T-helper 1 cell treated with Interleukin-12 subunit alpha and Interleukin-12 subunit beta and Interleukin-4 antibody, amounts not matched to agents 30 μg/mL and 1 μg/mL, for 36 hours (primary cell): Measurements from ENCODE around the gene IGSF3.
"Not testable (repeated sequence)": the region's sequence is repeated elsewhere in the genome, so short reads cannot be mapped to it uniquely, and the experiment has no call there.

Source experiments
- H3K27ac Mint-ChIP-seq: one replicate; pipeline ENCODE4 v1.8.0; 2021; ENCODE audit warnings: mild to moderate bottlenecking, mixed read lengths
- H3K27me3 Mint-ChIP-seq: one replicate; pipeline ENCODE4 v1.8.0; 2021; ENCODE audit warnings: low read depth, mixed read lengths
- H3K36me3 Mint-ChIP-seq: one replicate; pipeline ENCODE4 v1.8.0; 2021; ENCODE audit warnings: low read depth, mixed read lengths
- H3K4me1 Mint-ChIP-seq: one replicate; pipeline ENCODE4 v1.8.0; 2021; ENCODE audit warnings: low read depth, mixed read lengths
- H3K4me3 Mint-ChIP-seq: one replicate; pipeline ENCODE4 v1.8.0; 2021; ENCODE audit warnings: mild to moderate bottlenecking, moderate library complexity, mixed read lengths
- H3K9me3 Mint-ChIP-seq: one replicate; pipeline ENCODE4 v1.8.0; 2021; ENCODE audit warnings: mixed read lengths

The IGSF3 gene

DNA sequence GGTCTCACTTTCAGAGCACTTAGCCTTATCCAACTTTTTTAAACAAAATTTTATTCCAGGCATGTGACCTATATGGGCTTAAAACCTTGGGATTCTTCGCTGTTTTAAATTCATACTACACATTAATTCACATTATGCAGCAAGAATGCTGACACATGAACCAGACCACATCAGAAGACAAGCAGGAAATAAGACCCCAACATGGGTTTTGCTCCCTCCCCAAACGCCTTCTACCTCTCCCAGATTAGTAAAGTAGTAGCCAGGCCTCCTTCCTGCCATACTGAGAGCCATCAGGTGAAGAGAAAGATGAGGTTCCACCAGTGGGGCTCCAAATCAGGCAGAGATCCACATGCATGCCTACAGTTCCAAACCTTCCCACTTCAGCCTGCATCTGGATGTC is 3.7 kb downstream of the IGSF3 start:
- Mint-ChIP-seq H3K27me3 (peaks cover 53% of the 10 kb centered on the region), H3K4me3 (no peak overlapping the region), H3K36me3 (no peaks in the 10 kb centered on the region), H3K27ac (no peak overlapping the region), H3K9me3 (no peaks in the 10 kb centered on the region), H3K4me1 (peaks cover 7% of the 10 kb centered on the region)

DNA sequence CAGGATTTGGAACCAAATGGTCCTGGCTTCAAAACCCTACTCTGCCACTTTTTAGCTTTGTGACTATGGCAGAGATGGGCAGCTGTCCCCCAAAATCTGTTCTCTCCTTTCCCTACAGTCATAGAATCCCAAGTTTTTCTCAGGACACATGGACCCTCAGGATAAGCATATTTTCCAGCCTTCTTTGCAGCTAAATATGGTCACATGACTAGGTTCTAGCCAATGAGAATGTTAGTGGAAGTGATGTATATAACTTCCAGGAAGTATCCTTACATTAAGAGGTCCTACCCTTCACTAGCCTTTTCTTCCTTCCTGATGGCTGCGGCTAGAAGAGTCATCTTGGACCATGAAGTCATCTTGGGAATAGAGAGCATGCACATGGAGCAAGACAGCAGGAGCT is 5.9 kb downstream of the IGSF3 start:
- no peak overlapping the region for H3K4me3 Mint-ChIP-seq
- peaks cover 5% of the 10 kb centered on the region for H3K4me1 Mint-ChIP-seq
- H3K36me3 Mint-ChIP-seq, result no peaks in the 10 kb centered on the region
- H3K27ac Mint-ChIP-seq, result no peak overlapping the region
- H3K27me3 Mint-ChIP-seq, result peaks cover 39% of the 10 kb centered on the region
- H3K9me3 Mint-ChIP-seq, result no peaks in the 10 kb centered on the region

DNA sequence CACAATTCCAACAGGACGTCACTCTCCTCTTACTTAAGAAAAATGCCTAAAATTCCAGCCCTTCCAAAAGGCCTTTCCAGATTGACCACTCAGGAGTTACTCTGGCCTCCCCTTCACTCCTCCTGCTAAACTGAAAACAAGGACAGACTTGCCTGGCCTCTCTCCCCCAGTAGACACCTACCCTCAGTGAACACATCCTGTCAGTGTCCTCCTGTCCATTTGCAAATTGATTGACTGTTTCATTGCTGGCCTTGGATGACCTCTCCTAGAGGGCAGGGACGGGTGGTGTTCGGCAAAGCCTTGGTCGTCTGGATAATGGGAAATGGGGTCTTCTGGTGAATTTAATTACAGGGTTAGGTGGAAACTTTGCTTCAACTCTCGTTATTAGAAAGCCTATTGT is 8.9 kb downstream of the IGSF3 start:
- H3K9me3 Mint-ChIP-seq, H3K36me3 Mint-ChIP-seq, H3K4me1 Mint-ChIP-seq, H3K4me3 Mint-ChIP-seq, H3K27ac Mint-ChIP-seq: not testable (repeated sequence)
- peaks cover 21% of the 10 kb centered on the region for H3K27me3 Mint-ChIP-seq

DNA sequence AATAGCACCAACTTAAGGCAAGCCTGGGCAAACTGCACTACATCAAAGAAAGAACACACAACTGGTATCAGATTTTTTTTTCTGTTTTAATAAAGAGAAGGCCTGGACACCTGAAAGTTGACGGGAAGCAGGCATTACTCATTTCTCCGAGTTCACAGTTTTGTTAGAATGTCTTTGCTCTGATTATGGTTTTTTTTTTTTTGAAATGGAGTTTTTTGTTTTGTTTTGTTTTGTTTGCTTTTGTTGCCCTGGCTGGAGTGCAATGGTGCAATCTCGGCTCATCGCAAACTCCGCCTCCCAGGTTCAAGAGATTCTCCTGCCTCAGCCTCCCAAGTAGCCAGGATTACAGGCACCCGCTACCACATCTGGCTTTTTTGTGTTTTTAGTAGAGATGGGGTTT is 9.7 kb downstream of the IGSF3 start:
- not testable (repeated sequence) for H3K4me3 Mint-ChIP-seq, H3K27ac Mint-ChIP-seq, H3K9me3 Mint-ChIP-seq, H3K4me1 Mint-ChIP-seq, H3K36me3 Mint-ChIP-seq
- H3K27me3 Mint-ChIP-seq, result peaks cover 24% of the 10 kb centered on the region

DNA sequence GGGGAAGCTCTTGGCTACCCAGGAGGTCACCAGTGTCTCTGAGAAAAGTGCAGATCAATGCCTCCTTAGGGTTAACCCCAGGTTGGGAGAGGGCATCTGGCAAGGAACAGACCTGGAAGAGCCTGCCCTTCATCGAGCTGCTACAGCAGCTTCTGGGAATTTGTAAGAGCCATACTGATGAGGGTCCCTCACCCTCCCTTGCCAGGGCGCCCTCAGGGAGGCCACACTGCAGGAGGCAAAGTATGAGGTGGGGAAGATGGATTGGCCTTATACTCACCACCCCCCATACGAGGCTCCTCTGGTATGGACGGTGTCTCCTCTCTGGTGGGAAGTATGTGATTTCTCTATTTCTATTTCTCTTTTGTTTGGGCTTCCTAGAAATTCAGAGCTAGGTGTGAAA is 13.2 kb downstream of the IGSF3 start:
- Mint-ChIP-seq H3K27ac (no peak overlapping the region), H3K36me3 (no peaks in the 10 kb centered on the region)

DNA sequence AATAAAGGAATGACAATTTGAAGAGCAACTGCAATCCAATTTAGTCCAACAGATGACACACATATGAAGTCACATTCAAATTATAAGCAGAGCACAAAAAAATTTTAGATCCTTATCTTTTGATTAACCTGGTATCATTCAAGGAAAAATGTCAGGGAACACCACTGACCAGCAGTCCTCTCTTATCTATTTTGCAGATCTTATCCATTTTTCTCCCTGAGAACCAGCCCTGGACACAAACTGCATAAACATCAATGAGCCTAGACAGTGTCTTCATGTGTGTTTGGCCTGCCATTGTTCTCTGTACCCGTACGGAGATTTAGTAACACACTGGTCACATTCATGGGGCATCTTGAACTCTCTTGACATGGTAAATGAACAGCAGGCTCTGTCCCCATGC is 14.9 kb downstream of the IGSF3 start:
- H3K36me3 Mint-ChIP-seq, H3K9me3 Mint-ChIP-seq, H3K4me1 Mint-ChIP-seq, H3K27ac Mint-ChIP-seq, H3K4me3 Mint-ChIP-seq: not testable (repeated sequence)
- H3K27me3 Mint-ChIP-seq, result peaks cover 37% of the 10 kb centered on the region

More for the DNA sequence above, 13.2 kb downstream of the IGSF3 start:
- H3K9me3 Mint-ChIP-seq, result no peaks in the 10 kb centered on the region
- peaks cover 35% of the 10 kb centered on the region for H3K27me3 Mint-ChIP-seq
- no peaks in the 10 kb centered on the region for H3K4me1 Mint-ChIP-seq
- no peak overlapping the region for H3K4me3 Mint-ChIP-seq

DNA sequence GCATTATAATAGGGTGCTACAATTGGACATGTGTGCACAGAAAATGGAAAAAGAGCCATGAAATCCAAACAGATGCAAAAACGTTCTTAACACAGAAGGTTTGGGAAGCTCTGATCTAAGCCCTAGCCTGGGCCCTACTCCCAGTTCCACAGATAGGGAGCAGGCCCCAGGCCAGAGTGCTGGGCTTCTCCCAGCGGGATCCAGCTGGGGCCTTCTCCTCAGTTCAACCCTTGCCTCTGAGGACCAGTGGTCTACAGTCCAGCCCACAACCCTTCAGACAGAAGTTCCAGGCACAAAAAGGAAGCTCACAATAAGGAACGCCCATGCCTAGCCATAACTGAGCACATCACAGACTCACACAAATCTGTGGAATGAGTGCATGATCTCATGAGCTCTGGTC is 16.8 kb downstream of the IGSF3 start:
- not testable (repeated sequence) for H3K27ac Mint-ChIP-seq, H3K4me1 Mint-ChIP-seq, H3K9me3 Mint-ChIP-seq, H3K36me3 Mint-ChIP-seq, H3K4me3 Mint-ChIP-seq
- H3K27me3 Mint-ChIP-seq, result peaks cover 37% of the 10 kb centered on the region

DNA sequence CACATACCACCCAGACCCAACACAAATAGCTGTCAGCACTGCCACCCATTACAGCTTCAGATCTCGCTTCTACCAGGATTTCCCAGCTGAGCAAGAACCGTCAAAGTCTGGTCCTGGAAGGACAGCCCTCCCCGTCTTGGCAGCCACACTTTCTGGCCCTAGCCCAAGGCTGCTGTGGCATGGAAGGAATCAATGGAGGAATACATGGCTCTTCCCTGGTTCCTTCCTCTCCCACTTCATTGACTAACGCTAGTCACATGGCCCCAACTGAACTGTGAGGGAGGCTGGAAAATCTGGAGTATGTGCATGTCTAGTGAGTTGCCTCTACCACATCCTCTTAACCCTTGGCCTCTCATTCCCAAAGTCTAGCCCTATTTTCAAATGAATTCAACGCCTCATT is 18.5 kb downstream of the IGSF3 start:
- H3K27ac Mint-ChIP-seq, H3K9me3 Mint-ChIP-seq, H3K4me3 Mint-ChIP-seq, H3K36me3 Mint-ChIP-seq, H3K4me1 Mint-ChIP-seq: not testable (repeated sequence)
- H3K27me3 Mint-ChIP-seq, result peaks cover 32% of the 10 kb centered on the region

DNA sequence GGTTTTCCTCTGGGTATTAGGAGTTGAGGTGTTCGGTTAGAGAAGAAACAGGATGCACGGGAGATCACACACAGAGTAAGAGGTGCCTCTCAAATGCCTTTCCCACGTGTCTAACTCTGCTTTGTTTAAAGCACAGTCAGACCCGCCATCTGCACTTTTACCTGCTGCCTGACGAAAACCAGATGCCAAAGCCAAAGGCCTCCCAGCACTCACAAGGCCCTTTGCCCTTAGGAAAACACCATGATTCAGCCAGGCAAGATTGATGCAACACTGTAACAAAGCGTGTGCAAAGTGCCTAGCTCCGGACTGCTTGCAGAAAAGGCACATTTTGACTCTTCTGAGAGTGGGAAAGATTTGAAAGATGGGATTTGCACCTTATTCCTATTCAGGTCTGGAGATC is 19.2 kb downstream of the IGSF3 start:
- H3K27me3 Mint-ChIP-seq, result peaks cover 28% of the 10 kb centered on the region
- not testable (repeated sequence) for H3K4me1 Mint-ChIP-seq, H3K4me3 Mint-ChIP-seq, H3K36me3 Mint-ChIP-seq, H3K9me3 Mint-ChIP-seq, H3K27ac Mint-ChIP-seq

DNA sequence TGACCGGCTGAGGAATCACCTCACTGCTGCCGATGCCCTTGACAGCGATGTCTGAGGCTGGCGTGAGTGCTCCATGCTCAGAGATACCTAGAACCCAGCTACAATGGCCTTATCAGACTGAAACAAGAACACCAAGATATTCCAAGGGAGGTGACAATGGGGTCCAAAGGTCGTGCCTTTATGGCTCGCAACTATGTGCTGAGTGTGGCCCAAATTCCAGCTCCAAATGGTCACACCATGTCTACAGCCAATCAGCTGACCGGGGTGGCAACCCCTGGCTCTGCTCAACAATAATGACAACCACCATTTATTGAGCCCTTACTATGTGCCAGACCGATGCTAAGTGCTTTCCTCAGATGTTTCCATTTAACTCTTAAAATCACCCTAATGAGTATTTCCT is 20.3 kb downstream of the IGSF3 start:
- peaks cover 17% of the 10 kb centered on the region for H3K27me3 Mint-ChIP-seq
- not testable (repeated sequence) for H3K9me3 Mint-ChIP-seq, H3K27ac Mint-ChIP-seq, H3K4me3 Mint-ChIP-seq, H3K36me3 Mint-ChIP-seq, H3K4me1 Mint-ChIP-seq

DNA sequence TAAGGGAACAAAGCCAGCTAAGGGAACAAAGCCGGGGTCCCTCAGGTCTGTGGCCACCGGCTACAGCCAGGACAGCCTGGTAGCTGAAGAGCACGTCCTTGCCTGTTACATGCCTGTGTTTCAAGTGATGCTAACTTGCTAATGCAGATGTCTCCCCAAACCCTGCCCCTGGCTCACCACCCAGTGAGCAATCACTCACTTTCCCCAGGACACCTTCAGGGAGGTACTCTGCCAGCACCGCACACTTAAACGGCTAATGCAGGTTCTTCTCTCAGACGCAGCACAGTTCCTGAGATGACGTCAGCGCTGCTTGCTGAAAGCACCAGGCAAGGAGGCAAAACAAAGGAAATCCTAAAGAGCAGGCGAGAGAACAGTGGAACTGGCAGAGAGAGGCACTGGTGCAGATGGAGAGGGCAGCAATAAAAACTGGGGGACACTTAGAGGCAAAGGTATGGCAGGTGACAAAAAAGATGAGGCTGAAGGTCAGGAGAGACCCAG is 20.8 kb downstream of the IGSF3 start:
- H3K36me3 Mint-ChIP-seq, H3K4me3 Mint-ChIP-seq, H3K4me1 Mint-ChIP-seq, H3K9me3 Mint-ChIP-seq, H3K27ac Mint-ChIP-seq: not testable (repeated sequence)
- peaks cover 13% of the 10 kb centered on the region for H3K27me3 Mint-ChIP-seq

DNA sequence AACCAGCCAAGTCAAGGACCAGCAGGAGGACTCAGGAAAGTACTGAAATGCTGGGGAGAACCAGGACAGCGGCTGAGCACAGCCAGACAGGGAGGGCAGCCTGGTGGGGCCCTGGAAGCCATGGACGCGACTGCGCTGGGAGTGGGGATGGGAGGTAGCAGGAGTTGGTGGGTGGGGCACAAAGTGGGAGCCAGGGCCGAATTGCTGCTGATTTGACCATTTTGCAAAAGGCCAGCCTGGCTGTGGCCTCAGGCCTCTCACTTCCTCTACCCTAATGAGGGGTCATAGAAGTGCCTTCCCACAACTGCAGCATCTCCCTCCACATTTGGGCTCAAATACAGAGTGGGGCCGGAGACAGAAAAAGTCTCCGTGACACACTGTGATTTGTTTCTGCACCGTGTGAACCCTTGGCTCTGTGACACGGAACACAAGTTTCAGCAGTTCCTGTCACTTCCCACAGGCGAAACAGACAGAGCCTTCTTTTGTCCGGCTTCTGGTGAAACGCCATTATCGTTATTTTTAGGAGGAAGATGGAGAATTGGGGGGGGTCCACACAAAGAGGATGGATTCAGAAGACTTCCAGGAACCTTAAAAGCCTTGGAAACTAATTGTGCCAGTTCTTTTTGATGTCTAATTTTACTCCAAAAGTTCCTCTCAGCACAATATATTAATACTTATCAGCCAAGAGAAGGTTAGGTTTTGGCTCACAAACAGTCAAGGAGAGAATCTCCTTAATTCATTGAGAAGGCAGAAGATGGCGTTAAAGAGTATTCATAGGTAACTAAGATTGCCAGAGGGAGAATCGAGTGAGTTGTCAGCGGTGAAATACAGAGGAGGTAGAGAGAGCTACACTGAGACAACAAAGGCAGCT is 21.5 kb downstream of the IGSF3 start:
- not testable (repeated sequence) for H3K4me1 Mint-ChIP-seq, H3K27ac Mint-ChIP-seq, H3K4me3 Mint-ChIP-seq, H3K36me3 Mint-ChIP-seq, H3K9me3 Mint-ChIP-seq
- H3K27me3 Mint-ChIP-seq, result peaks cover 15% of the 10 kb centered on the region

DNA sequence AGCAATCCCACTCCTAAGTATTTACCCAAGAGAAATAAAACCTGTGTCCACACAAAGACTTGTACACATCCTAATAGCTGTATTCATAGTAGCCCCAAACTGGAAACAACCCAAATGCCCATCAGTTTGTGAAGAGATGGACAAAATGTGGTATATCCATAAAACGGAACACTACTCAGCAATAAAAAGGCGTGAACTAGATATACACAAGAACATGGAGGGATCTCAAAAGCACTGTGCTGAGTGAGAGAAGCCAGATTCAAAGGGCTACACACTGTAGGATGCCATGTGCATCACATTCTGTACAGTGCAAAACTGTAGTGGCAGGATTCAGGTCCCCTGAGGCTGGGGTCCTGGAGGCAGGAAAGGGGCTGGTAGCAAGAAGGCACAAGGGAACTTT is 22.5 kb downstream of the IGSF3 start:
- H3K36me3 Mint-ChIP-seq, H3K4me3 Mint-ChIP-seq, H3K27ac Mint-ChIP-seq, H3K4me1 Mint-ChIP-seq, H3K9me3 Mint-ChIP-seq: not testable (repeated sequence)
- H3K27me3 Mint-ChIP-seq, result peaks cover 19% of the 10 kb centered on the region

DNA sequence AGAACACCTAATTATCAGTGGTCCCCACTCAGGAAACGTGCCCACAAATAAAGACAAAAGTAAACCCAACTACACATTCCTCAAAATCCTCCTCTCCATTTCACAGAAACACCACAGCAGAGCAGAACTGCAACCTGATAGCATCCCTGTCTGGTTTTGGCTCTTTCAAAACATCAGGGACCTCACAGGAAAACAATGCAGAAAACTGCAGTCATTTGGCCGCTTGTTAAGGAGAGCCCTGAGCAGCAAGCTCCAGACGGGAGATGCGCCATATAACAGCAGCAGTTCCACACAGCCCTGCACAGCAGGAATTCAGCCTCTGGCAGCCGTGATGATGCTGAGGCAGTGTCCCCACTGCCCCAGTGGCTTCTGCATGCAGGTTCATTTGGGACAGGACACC is 23.4 kb downstream of the IGSF3 start:
- H3K9me3 Mint-ChIP-seq, H3K27ac Mint-ChIP-seq, H3K4me3 Mint-ChIP-seq, H3K36me3 Mint-ChIP-seq, H3K4me1 Mint-ChIP-seq: not testable (repeated sequence)
- H3K27me3 Mint-ChIP-seq, result peaks cover 11% of the 10 kb centered on the region

DNA sequence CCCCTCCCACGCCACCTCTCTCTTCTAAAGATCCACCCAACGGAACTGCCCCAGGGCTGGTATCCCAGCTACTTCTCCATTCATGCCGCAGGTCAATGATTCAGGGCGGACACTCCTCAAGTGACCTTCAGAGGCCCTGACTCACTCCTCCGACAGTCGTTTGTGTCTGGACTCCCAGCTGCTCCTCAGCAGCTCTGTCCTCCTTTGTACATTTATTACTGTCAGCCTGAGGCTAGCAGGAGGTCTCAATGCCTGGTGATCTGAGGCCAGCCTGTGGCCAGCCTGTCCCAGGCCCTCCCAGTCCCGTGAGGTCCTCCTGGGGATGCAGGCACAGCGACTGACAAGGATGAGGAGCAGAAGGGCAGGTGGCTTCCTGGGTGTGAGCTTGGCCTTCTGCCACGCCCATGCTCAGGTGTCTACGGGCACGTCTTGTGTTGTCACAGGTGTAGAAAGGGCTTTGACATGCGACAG is 24.2 kb downstream of the IGSF3 start:
- not testable (repeated sequence) for H3K36me3 Mint-ChIP-seq, H3K4me1 Mint-ChIP-seq, H3K4me3 Mint-ChIP-seq, H3K9me3 Mint-ChIP-seq, H3K27ac Mint-ChIP-seq
- H3K27me3 Mint-ChIP-seq, result peaks cover 11% of the 10 kb centered on the region
